GM04503 (cell line): ENCODE measurements around the gene SDK1.

Experiments used
- DNase-seq: peaks from one replicate; pipeline ENCODE4 v3.0.0-alpha.2; 2012; ENCODE audit warnings: low read depth

The SDK1 gene

GRCh38 chr7:4154882-4155535, 854.0 kb downstream of the SDK1 start:
- no peak for DNase-seq

DNA sequence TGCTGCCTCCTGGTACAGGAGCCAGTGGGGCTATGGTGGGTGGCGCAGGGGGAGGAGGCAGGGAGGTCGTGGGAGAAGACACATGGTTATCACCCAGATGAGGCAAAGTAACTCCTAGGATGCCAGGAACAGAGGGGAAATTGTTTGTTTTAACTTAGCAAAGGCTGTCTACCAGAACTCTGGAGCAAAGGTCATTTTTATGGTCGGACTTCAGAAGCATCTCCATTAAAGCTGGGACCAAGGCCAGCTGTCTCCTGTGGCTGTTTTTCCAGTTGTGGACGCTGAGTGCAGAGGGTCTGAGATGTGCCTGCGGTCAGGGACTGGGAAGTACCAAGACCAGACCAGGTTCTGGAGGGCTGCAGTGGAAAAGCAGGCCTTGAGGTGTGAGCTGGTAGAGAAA, 855.1 kb downstream of the SDK1 start:
- no peak for DNase-seq

GRCh38 chr7:4157651-4158050, 856.6 kb downstream of the SDK1 start:
- DNase-seq, result no peak

DNA sequence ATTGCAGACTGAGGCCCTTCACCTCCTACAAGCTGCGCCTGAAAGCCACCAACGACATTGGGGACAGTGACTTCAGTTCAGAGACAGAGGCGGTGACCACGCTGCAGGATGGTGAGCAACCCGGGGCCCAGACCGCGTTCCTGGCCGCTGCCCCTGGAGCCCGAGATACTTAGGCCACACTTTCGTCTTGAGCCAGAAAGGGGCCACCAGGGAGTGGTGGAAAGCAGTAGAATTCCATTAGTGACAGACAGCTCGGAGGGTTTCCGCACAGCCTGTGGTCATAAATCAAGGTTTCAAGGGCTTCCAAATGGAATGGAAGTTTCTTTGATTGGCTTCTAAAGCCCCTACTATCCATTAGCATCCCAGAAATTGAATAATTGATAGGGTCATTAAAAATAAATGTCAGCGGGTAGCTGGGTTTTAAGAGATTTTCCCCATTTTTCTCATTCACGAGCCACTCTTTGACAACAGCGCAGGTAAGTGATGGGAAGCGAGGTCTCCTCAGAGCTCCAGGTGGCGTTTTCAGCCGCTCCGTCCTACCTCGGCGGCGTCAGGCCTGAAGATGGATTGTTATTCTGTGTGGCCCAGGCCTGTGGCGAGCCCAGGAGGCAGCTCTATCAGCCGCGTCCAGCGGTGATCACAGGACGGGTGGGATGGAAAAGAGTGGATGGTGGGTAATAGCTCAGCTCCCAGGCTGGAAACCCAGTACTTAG, 857.5 kb downstream of the SDK1 start:
- no peak for DNase-seq

- no peak for DNase-seq
These were observed 858.1 kb downstream of the SDK1 start for GRCh38 chr7:4159154-4159501.

GRCh38 chr7:4159761-4160554, 858.9 kb downstream of the SDK1 start:
- DNase-seq, result no peak

- no peak for DNase-seq
These were observed 862.0 kb downstream of the SDK1 start for GRCh38 chr7:4162884-4163564.

- DNase-seq, result no peak
These were observed 862.6 kb downstream of the SDK1 start for GRCh38 chr7:4163565-4164203.

DNA sequence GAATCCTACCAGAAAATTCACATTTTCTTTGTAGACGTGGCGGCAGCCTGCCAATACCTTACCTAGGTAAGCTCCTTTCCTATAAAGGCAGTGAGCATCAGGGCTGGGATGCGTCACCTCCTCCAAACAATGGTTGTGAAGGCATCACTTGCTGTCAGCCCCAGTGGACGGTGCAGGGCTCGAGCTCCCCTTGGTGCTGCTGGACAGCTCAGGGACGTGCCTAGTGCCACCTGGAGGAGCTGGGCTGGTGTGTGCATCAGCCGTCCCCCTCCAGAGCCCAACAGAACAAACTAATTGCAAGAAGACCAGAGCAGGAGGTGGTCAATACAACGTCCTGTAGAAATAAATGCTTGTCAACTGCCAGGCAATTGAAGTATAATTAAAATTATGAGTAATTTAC, 863.5 kb downstream of the SDK1 start:
- DNase-seq, result no peak

DNA sequence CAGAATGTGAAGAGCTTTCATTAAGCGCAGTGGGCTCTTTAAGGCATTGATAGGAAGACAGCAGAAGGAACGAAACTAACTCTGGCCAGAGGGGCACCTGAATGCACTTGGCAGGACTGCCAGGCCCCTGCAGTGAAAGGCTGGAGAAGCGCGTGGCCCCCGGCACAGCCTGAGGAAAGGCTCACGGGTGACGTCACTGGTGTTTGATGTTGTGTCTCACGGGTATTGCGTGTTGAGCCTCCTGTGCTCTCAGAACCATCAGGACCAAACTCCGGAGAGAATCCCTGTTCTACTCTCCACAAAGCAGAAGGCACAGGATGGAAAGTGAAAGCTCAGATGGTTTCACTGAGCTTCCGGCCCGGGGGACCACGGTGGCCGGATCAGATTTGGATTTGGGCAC, 865.3 kb downstream of the SDK1 start:
- DNase-seq, result no peak

DNA sequence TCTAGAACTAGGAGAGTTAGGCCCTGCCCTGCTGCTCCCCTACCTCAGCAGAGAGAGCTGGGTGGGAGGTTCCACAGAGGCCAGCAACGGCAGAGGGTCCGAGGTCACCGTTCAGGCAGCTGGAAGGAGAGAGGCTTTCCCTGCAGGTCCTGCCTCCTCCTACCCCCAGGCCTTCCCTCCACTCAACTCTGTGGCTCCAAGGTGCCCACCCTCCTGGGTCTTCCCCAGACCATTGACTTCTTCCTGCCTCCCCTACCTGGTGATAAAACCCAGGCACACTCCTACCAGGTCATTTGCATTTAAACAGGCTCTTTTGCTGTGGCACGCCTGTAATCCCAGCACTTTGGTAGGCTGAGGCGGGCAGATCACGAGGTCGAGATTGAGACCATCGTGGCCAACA, 865.8 kb downstream of the SDK1 start:
- no peak for DNase-seq

GRCh38 chr7:4167385-4167910, 866.4 kb downstream of the SDK1 start:
- no peak for DNase-seq

DNA sequence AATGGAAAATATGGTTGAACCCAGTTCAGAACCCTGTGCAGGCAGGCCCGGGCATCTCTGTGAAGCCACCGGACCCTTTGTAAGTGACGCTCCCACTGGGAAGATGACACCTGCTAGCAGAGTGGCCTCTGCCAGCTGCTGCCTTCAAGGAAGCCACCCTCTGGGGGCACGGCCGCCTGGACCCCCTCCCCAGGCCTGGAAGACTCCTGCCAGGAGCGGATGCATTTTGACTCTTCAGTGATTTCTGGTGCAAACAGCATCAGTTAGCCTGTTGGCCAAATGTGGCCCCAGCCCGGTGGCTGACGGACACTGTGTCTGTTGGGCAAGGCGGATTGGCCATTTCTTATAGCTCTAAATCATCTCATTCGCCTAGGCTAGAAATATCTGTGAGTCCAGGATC, 867.0 kb downstream of the SDK1 start:
- DNase-seq, result no peak

DNA sequence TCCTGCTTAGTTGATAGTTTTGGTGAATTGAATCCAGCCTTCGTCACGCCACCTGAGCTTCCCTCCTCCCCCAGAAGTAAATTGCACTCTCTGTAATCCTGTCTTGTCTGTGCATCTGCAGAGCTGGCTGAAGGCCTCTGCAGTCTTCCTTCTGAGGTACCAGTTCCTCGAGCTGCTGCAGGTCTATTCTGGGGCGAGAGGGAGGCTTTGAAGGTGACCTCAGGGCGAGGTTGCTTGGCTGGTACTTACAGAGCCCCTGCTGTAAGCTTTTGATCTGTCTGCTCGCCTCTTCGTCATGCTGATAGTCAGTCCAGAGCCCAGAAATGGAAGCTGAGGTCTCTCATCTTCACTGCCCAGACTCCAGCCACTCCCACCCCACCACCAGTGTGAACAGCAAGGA, 867.5 kb downstream of the SDK1 start:
- DNase-seq, result no peak

GRCh38 chr7:4169455-4169854, 868.4 kb downstream of the SDK1 start:
- no peak for DNase-seq

DNA sequence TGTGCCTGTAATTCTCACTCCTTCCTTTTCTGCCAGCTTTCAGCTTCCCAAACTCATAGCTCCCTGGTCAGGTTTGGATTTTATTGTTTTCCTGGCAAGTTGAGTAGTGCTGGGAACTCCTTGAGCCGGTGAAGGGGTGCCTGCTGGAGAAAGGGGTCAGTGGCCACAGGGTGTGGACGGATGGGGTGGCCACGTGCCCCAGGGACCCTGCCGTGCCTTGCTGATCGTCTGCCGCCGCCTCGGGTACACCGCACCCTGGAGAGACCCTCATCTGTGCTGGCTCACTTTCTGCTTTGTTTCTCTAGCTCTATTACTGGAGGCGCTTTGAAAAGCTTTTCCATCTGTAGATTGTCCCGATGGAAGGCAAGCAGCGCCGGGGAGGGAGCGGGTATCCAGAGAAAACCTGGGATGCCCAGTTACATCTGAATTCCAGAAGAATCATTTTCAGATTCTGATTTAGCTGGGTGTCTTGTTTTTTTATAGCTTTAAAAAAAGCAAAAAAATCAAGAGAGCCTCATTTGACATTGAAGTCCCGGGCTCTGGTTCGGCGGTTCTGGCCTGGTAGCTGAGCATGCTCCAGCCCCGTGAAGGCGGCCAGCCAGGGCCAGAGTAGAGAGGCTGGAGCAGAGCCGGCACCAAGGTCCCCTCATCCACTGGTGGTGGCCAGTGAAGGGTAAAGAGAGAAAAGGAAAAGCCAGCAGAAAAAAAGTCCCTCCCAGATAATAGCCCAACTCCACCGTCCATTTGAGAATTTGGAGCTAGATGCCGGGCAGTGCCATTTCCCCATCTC, 870.1 kb downstream of the SDK1 start:
- DNase-seq, result no peak

GRCh38 chr7:4172883-4173282, 871.8 kb downstream of the SDK1 start:
- no peak for DNase-seq

- no peak for DNase-seq
These were observed 872.6 kb downstream of the SDK1 start for GRCh38 chr7:4173615-4174014.

GRCh38 chr7:4174016-4174415, 873.0 kb downstream of the SDK1 start:
- DNase-seq, result no peak

GRCh38 chr7:4174451-4174850, 873.4 kb downstream of the SDK1 start:
- DNase-seq, result no peak

DNA sequence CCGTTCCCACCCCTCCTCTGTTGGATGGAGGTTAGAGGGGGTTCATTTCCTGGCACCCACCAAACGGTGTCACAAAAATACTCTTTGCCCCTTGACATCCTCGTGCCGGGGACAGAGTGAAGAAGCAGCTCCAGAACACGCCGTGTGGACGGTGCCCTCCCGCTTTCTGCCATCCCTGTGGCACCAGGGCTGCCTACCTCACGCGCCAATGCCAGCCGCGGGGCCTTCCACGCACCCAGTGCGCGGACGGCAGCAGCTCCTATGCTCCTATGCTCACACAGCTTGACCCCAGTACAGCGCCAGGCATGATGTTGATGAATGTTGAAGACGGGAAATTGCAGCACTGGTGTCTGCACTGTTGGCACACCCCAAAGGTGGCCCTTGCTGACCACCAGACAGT, 873.8 kb downstream of the SDK1 start:
- no peak for DNase-seq
